HepG2 (cell line): ENCODE data around the gene FAM20C. TPM values are rescaled to one million over a fixed set of nuclear protein-coding genes. Genes with fewer than 3 reads are reported as not detected.

Source experiments
- FOSL1 ChIP-seq: sonication (generic); formaldehyde crosslinking; IDR thresholded peaks from 2 replicates; pipeline ENCODE4 v1.9.0; 2021; ENCODE audit warnings: missing genetic modification reagents, borderline replicate concordance
- MIXL1 ChIP-seq: IDR thresholded peaks from 2 replicates; pipeline ENCODE4 v1.6.1; 2016
- NCOA5 ChIP-seq: sonication (generic); formaldehyde crosslinking; IDR thresholded peaks from 2 replicates; pipeline ENCODE4 v1.4.0; 2020; ENCODE audit warnings: missing genetic modification reagents
- ONECUT2 ChIP-seq: sonication (generic); formaldehyde crosslinking; IDR thresholded peaks from 2 replicates; pipeline ENCODE4 v1.4.0; 2020; ENCODE audit warnings: missing genetic modification reagents
- SOX13 ChIP-seq, 3 experiments: fragments of 450-650 bp in 1 of 3; sonication (generic) in 1 of 3; formaldehyde crosslinking in 1 of 3; IDR thresholded peaks in 2 of 3; conservative IDR thresholded peaks in 1 of 3; 2 replicates each; pipeline versions ENCODE4 v1.5.0 to v1.6.1; 2016 to 2020; ENCODE audit warnings: antibody characterized with exemption in 1 of 3, mild to moderate bottlenecking in 1 of 3, missing compliant biosample characterization in 1 of 3, missing genetic modification reagents in 1 of 3, moderate library complexity in 1 of 3
- STAG1 ChIP-seq: sonication (generic); formaldehyde crosslinking; IDR thresholded peaks from 2 replicates; pipeline ENCODE4 v1.4.0; 2020; ENCODE audit warnings: missing genetic modification reagents
- ZNF564 ChIP-seq: sonication (generic); formaldehyde crosslinking; IDR thresholded peaks from 2 replicates; pipeline ENCODE4 v1.8.1; 2023; ENCODE audit warnings: mild to moderate bottlenecking, missing genetic modification reagents
- ZSCAN5A ChIP-seq: sonication (generic); formaldehyde crosslinking; IDR thresholded peaks from 2 replicates; pipeline ENCODE4 v1.8.0; 2022; ENCODE audit warnings: mild to moderate bottlenecking, missing genetic modification reagents, borderline replicate concordance
- polyA plus RNA-seq, 8 experiments: library from polyadenylated mRNA; depleted of rRNA in 3 of 8; stranded (reverse) in 7 of 8; unstranded in 1 of 8; fragments of >200 nt; fragmentation: Illumina TruSeq in 4 of 8; extraction: Trizol in 4 of 8; gene quantifications; 2 replicates each; pipeline versions ENCODE4 v1.2.1 to v1.2.3, GENCODE V29; 2011 to 2016; ENCODE audit warnings: low read depth in 4 of 8, missing spikeins in 1 of 8, mixed read lengths in 1 of 8; ENCODE audit not compliant: insufficient read depth in 1 of 8
- total RNA-seq, 5 experiments: library from RNA; depleted of rRNA; stranded (reverse); fragments of >200 nt; fragmentation: Illumina TruSeq; extraction: Trizol; gene quantifications; 2 replicates each; pipeline ENCODE4 v1.2.3, GENCODE V29; 2016; ENCODE audit warnings: low read depth in 1 of 5
- TF ChIP-seq, protein P1 (sequence below), 2 experiments: sonication (generic) in 1 of 2; formaldehyde crosslinking in 1 of 2; IDR thresholded peaks; 2 replicates each; pipeline versions ENCODE4 v1.6.1 to v1.9.0; 2014 to 2022; ENCODE audit warnings: antibody characterized with exemption in 1 of 2, borderline replicate concordance in 1 of 2, inconsistent platforms in 1 of 2, low read depth in 1 of 2, missing genetic modification reagents in 1 of 2
- TF ChIP-seq, protein P2 (sequence below): sonication (generic); formaldehyde crosslinking; IDR thresholded peaks from 2 replicates; pipeline ENCODE4 v1.5.1; 2020; ENCODE audit warnings: missing genetic modification reagents, mild to moderate bottlenecking, borderline replicate concordance
- TF ChIP-seq, protein P3 (sequence below): sonication (generic); formaldehyde crosslinking; IDR thresholded peaks from 2 replicates; pipeline ENCODE4 v1.8.0; 2023; ENCODE audit warnings: mild to moderate bottlenecking, missing genetic modification reagents

The FAM20C gene
- total and polyA plus RNA-seq, 2 of the 13 experiments (the other 11 are each of a cell fraction or from before 2014, with no cell fraction given), result 11.9 to 19.9 TPM

DNA sequence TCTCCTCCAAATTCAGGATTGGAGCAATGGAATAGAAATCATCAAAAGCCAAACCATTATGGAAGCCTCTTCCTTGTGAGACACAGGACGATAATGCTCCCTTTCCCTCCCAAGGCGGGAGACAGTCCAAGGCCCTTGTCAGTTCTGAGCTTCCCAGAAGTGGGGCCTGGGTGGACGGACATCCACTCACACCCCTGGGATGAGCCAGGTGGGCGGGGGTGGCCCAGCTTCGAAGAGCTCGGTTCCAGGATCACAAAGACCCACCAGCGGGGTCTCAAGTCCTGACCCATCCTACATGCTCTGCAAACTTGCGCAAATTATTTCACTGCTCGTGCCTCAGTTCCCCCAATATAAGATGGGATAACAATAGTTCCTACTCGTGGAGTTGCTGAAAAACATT, 87.5 kb downstream of the FAM20C start (continued):
- TF ChIP-seq, protein P1, sequence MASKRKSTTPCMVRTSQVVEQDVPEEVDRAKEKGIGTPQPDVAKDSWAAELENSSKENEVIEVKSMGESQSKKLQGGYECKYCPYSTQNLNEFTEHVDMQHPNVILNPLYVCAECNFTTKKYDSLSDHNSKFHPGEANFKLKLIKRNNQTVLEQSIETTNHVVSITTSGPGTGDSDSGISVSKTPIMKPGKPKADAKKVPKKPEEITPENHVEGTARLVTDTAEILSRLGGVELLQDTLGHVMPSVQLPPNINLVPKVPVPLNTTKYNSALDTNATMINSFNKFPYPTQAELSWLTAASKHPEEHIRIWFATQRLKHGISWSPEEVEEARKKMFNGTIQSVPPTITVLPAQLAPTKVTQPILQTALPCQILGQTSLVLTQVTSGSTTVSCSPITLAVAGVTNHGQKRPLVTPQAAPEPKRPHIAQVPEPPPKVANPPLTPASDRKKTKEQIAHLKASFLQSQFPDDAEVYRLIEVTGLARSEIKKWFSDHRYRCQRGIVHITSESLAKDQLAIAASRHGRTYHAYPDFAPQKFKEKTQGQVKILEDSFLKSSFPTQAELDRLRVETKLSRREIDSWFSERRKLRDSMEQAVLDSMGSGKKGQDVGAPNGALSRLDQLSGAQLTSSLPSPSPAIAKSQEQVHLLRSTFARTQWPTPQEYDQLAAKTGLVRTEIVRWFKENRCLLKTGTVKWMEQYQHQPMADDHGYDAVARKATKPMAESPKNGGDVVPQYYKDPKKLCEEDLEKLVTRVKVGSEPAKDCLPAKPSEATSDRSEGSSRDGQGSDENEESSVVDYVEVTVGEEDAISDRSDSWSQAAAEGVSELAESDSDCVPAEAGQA (IDR thresholded peaks at IDR 0.05; ENCODE audit: low read depth), result no peak
- TF ChIP-seq, protein P1 (CRISPR knock-in tag; IDR thresholded peaks at IDR 0.05; ENCODE audit: borderline replicate concordance), result no peak
- no peak for TF ChIP-seq SOX13 (IDR thresholded peaks at IDR 0.05)
- TF ChIP-seq SOX13 (CRISPR knock-in tag; conservative IDR thresholded peaks at IDR 0.05 in 1 of 2, IDR thresholded peaks at IDR 0.05 in 1 of 2), result no peak
- no peak for TF ChIP-seq FOSL1 (CRISPR knock-in tag)
- TF ChIP-seq STAG1 (CRISPR knock-in tag), result no peak
- TF ChIP-seq ZNF564 (CRISPR knock-in tag), result no peak
- TF ChIP-seq, protein P2, sequence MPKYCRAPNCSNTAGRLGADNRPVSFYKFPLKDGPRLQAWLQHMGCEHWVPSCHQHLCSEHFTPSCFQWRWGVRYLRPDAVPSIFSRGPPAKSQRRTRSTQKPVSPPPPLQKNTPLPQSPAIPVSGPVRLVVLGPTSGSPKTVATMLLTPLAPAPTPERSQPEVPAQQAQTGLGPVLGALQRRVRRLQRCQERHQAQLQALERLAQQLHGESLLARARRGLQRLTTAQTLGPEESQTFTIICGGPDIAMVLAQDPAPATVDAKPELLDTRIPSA (CRISPR knock-in tag), result no peak
- no peak for TF ChIP-seq NCOA5 (CRISPR knock-in tag)
- no peak for TF ChIP-seq MIXL1 (CRISPR knock-in tag)
- no peak for TF ChIP-seq ZSCAN5A (CRISPR knock-in tag)
- TF ChIP-seq ONECUT2, result no peak
- TF ChIP-seq, protein P3, sequence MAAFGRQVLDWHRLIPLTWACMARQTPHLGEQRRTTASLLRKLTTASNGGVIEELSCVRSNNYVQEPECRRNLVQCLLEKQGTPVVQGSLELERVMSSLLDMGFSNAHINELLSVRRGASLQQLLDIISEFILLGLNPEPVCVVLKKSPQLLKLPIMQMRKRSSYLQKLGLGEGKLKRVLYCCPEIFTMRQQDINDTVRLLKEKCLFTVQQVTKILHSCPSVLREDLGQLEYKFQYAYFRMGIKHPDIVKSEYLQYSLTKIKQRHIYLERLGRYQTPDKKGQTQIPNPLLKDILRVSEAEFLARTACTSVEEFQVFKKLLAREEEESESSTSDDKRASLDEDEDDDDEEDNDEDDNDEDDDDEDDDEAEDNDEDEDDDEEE, result no peak
